Mesodermal cell (in vitro differentiated cells): Measurements from ENCODE around the gene CPEB1. TPM values are rescaled to one million over a fixed set of nuclear protein-coding genes. Genes with fewer than 3 reads are reported as not detected.
A peak's percentile ranks its signal among the peaks of the same experiment; 100 is the strongest.

Source experiments
- H3K27ac ChIP-seq: 2 replicates; pipeline ENCODE4 v1.7.0; 2013; ENCODE audit warnings: mild to moderate bottlenecking, low read depth, low read length, moderate library complexity; ENCODE audit not compliant: severe bottlenecking
- H3K36me3 ChIP-seq: 2 replicates; pipeline ENCODE4 v1.7.1; 2013; ENCODE audit warnings: mild to moderate bottlenecking, low read length, moderate library complexity; ENCODE audit not compliant: control insufficient read depth, insufficient read depth
- H3K4me1 ChIP-seq: one replicate; pipeline ENCODE4 v1.7.1; 2013; ENCODE audit warnings: mild to moderate bottlenecking, low read length; ENCODE audit not compliant: insufficient read depth, control insufficient read depth, poor library complexity, severe bottlenecking
- H3K4me3 ChIP-seq: 2 replicates; pipeline ENCODE4 v1.7.0; 2013; ENCODE audit warnings: low read length, control low read depth, mild to moderate bottlenecking; ENCODE audit not compliant: insufficient read depth, poor library complexity, severe bottlenecking; ENCODE audit errors: extremely low read depth
- H3K9me3 ChIP-seq: 2 replicates; pipeline ENCODE4 v1.7.1; 2013; ENCODE audit warnings: mild to moderate bottlenecking, low read length, moderate library complexity; ENCODE audit not compliant: control insufficient read depth
- WGBS, 2 experiments: methylation state at CpG; one replicate each; pipeline ENCODE4 v1.1.5; 2013; ENCODE audit warnings: missing lambda C conversion rate in 2 of 2; ENCODE audit not compliant: insufficient coverage in 2 of 2; 5-methylcytosine and 5-hydroxymethylcytosine counted together
- polyA plus RNA-seq, 2 experiments: library from polyadenylated mRNA; stranded (reverse); fragments of 50-300 nt; gene quantifications; one replicate each; pipeline ENCODE4 v1.2.3, GENCODE V29; 2013

CPEB1 gene
- 1.7 TPM for polyA plus RNA-seq (2013, experiment 1 of 2)
- 2.6 TPM for polyA plus RNA-seq (2013, experiment 2 of 2)

GRCh38 chr15:82647045-82647834, at the start of gene CPEB1:
Gene CPEB1, minus strand, starts transcription at chr15:82647363. Its CDS starts 18,904 bp downstream, at chr15:82628459.
- Histone ChIP-seq H3K36me3 (no peaks in the 10 kb centered on the region), H3K9me3 (peaks cover 4% of the 10 kb centered on the region), H3K4me1 (peaks cover 15% of the 10 kb centered on the region), H3K27ac (no peak within 1 kb of the TSS), H3K4me3 (peak within 1 kb of the TSS; percentile 39)
- 16 to 18% methylated on average over 59 to 83 of the region's 96 CpGs for WGBS, 2 experiments

GRCh38 chr15:82692171-82692570, 45.0 kb upstream of the CPEB1 start:
- 94 to 95% methylated on average over 18 to 23 of the region's 23 CpGs for WGBS, 2 experiments
- no peak overlapping the region for H3K4me3 ChIP-seq
- no peaks in the 10 kb centered on the region for H3K36me3 ChIP-seq

DNA sequence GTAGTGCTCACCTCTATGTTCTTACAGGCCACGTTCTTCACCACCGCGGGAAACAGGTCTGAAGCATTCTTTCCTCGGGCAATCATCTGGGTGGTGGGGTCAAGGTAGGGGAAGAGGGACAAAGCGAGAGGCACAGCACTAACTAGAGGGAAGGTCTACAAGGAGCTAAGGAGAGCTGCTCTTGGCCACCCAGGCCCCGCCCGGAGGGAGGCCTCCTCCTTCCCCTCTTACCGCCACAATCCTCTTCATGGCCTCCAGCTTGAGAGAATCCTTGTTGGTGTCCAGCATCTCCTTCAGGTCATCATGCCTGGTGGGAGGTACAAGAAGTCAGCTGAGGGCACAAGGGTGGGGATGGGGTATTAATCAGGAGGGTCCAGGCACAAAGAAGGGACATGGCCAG, 42.0 kb upstream of the CPEB1 start:
- H3K9me3 ChIP-seq = no peaks in the 10 kb centered on the region
- H3K4me1 ChIP-seq = no peaks in the 10 kb centered on the region
- H3K27ac ChIP-seq = no peak overlapping the region
- H3K36me3 ChIP-seq = no peaks in the 10 kb centered on the region
- H3K4me3 ChIP-seq = no peak overlapping the region
- 94 to 100% methylated on average over 1 to 6 of the region's 8 CpGs for WGBS, 2 experiments

More at GRCh38 chr15:82692171-82692570, 45.0 kb upstream of the CPEB1 start:
- Histone ChIP-seq H3K4me1 (no peaks in the 10 kb centered on the region), H3K9me3 (no peaks in the 10 kb centered on the region), H3K27ac (no peak overlapping the region)

- Histone ChIP-seq H3K9me3 (no peaks in the 10 kb centered on the region), H3K4me3 (no peak overlapping the region), H3K4me1 (no peaks in the 10 kb centered on the region), H3K36me3 (no peaks in the 10 kb centered on the region), H3K27ac (no peak overlapping the region)
- WGBS, 2 experiments = 91 to 93% methylated on average over 4 to 9 of the region's 10 CpGs
These were observed 41.5 kb upstream of the CPEB1 start for GRCh38 chr15:82688691-82689090.

- Histone ChIP-seq H3K9me3 (no peaks in the 10 kb centered on the region), H3K4me3 (no peak overlapping the region), H3K4me1 (no peaks in the 10 kb centered on the region), H3K36me3 (no peaks in the 10 kb centered on the region), H3K27ac (no peak overlapping the region)
- WGBS, 2 experiments = 96% methylated on average over 8 to 10 of the region's 10 CpGs
These were observed 34.2 kb upstream of the CPEB1 start for GRCh38 chr15:82681371-82681770.

- WGBS, 2 experiments = 7 to 10% methylated on average over 45 to 53 of the region's 76 CpGs
- Histone ChIP-seq H3K36me3 (no peaks in the 10 kb centered on the region), H3K4me3 (peak overlapping the region; percentile 41), H3K9me3 (no peaks in the 10 kb centered on the region), H3K4me1 (no peaks in the 10 kb centered on the region), H3K27ac (no peak overlapping the region)
These were observed 33.3 kb upstream of the CPEB1 start for GRCh38 chr15:82680200-82681102.

DNA sequence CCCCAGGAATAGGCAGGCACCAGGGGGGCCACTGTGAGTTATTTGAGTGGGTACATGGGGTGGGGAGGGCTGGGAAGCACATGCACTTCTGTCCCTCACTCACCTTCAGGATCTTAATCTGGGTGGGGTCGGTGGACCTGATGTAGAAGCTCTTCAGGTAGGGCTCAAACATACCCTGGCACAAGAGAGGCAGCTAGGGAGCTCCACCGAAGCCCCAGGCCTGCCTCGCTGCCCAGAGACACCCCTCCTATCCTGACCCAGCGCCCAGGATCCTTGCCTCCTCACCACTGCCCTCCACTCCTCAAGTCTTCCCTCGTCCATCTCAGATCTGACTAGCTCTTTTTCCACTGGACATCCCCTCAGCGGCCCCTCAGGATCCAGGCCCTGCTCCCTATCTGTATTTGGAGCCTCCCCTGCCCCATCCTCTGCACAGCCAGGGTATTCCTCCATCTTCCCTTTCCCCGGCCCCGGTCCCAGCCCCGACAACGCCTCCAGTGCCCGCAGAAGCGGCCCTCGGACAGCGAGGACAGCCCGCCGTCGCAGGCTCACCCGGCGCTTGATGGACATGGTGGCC, 32.5 kb upstream of the CPEB1 start:
- Histone ChIP-seq H3K4me1 (no peaks in the 10 kb centered on the region), H3K9me3 (no peaks in the 10 kb centered on the region), H3K36me3 (no peaks in the 10 kb centered on the region), H3K4me3 (peak overlapping the region; percentile 41), H3K27ac (no peak overlapping the region)
- WGBS, 2 experiments = 33 to 72% methylated on average over 8 to 19 of the region's 19 CpGs

DNA sequence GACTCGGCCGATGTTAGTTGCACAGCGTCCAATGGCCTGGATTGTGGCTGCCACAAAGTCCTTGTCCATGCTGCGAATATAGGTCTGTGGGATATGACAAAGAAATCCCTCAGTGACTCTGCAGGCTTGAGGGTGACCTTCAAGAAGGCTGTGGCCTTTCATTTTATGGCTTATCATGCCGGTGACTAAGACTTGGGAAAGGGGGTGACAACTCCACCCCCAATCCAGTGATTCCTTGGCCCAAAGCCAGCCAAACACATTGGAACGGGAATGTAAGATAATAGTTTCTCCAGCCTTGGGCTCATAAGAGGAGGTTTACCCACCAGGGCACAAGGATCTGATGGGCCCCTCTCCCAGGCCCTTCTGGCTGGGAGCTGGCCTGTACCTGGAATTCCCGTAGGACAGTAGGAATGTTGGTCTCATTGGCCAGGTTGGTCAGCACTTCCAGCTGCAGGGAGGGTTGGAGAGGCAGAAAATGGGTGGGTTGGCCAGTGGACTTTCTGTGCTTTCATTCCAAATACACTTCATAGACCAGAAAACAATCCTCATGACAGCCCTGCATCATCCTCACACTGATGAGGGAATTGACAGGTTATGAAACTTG, 30.7 kb upstream of the CPEB1 start:
- Histone ChIP-seq H3K36me3 (no peaks in the 10 kb centered on the region), H3K27ac (no peak overlapping the region), H3K9me3 (no peaks in the 10 kb centered on the region), H3K4me3 (no peak overlapping the region), H3K4me1 (no peaks in the 10 kb centered on the region)
- 94 to 95% methylated on average over 4 to 6 of the region's 7 CpGs for WGBS, 2 experiments

DNA sequence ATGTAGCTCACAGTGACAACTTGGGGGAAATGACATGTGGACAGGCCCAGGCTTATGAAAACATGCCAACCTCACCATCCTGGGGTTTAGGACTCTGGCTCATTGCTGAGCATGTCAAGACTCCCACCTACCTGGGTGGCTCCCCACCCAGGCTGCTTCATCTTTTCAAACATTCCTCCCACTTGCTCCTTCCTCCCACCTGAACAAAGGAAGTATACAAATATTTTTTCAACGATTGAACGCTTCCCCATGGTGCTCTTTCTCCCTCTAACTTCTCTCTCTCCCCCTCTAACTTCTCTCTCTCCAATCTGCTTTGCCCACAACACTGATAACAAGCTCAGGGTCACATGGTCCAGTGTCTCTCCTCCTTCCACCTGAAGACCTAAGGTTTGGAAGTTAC, 27.7 kb upstream of the CPEB1 start:
- WGBS, 2 experiments = 79 to 95% methylated on average over 2 of the region's 2 CpGs
- Histone ChIP-seq H3K27ac (no peak overlapping the region), H3K9me3 (no peaks in the 10 kb centered on the region), H3K36me3 (no peaks in the 10 kb centered on the region), H3K4me3 (no peak overlapping the region), H3K4me1 (no peaks in the 10 kb centered on the region)

DNA sequence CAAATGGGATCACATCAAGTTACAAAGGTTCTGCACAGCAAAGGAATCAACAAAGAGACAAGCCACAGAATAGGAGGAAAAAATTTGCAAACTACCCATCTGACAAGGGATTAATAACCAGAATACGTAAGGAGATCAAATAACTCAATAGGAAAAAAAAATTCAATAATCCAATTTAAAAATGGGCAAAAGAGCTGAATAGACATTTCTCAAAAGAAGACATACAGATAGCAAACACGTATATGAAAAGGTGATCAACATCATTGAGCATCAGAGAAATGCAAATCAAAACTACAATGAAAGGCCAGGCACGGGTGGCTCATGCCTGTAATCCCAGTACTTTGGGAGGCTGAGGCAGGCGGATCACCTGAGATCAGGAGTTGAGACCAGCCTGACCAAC, 23.5 kb upstream of the CPEB1 start:
- no peak overlapping the region for H3K4me3 ChIP-seq
- no peaks in the 10 kb centered on the region for H3K4me1 ChIP-seq
- no peak overlapping the region for H3K27ac ChIP-seq
- 95 to 100% methylated on average over 3 of the region's 4 CpGs for WGBS, 2 experiments
- no peaks in the 10 kb centered on the region for H3K36me3 ChIP-seq
- no peaks in the 10 kb centered on the region for H3K9me3 ChIP-seq
